Neutrophil (primary cell): ENCODE data around the gene AMER3.

Source experiments
- H3K27ac ChIP-seq: fragments of 200-600 bp; sonication (generic); 2 replicates; pipeline ENCODE4 v1.5.1; 2016; ENCODE audit warnings: mild to moderate bottlenecking, moderate library complexity
- H3K27me3 ChIP-seq: fragments of 200-600 bp; sonication (generic); 2 replicates; pipeline ENCODE4 v1.6.0; 2016; ENCODE audit warnings: mild to moderate bottlenecking
- H3K36me3 ChIP-seq: fragments of 200-600 bp; sonication (generic); 2 replicates; pipeline ENCODE4 v1.5.1; 2017
- H3K4me1 ChIP-seq, 2 experiments: fragments of 200-600 bp in 1 of 2; sonication (generic) in 1 of 2; 1 replicate in 1 of 2; 2 replicates in 1 of 2; pipeline versions ENCODE4 v1.5.1 to v1.6.1; 2013 to 2016; ENCODE audit warnings: low read depth in 1 of 2, low read length in 1 of 2, mild to moderate bottlenecking in 1 of 2, moderate library complexity in 1 of 2; ENCODE audit not compliant: control insufficient read depth in 1 of 2, insufficient read depth in 1 of 2
- H3K4me3 ChIP-seq, 2 experiments: fragments of 200-600 bp in 1 of 2; sonication (generic) in 1 of 2; 1 replicate in 1 of 2; 2 replicates in 1 of 2; pipeline ENCODE4 v1.5.1; 2013 to 2016; ENCODE audit warnings: low read depth in 1 of 2, low read length in 1 of 2, mild to moderate bottlenecking in 1 of 2, moderate library complexity in 1 of 2
- H3K9me3 ChIP-seq: fragments of 200-600 bp; sonication (generic); 2 replicates; pipeline ENCODE4 v1.5.1; 2016
- TF ChIP-seq, protein P1 (sequence below): fragments of 200-600 bp; sonication (generic); IDR thresholded peaks from 2 replicates; pipeline ENCODE4 v1.5.1; 2016; ENCODE audit warnings: antibody characterized with exemption

AMER3 gene

DNA sequence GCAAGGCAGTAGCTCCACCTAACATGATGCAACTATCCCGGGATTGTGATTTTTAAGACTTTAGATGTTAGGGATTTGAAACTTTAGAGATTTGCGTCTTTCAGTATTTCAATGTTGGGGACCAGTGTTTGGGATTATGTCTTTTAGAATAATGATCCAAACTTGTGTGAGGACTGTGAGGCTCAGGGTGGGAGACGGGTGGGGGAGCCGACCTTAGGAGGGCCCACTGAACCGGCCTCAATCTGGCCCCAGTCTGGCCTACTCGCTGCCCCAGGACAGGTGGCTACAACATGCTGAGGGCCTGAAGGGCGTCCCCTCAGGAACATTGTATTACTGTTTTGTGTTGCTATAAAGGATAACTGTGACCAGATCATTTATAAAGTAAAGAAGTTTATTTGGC lies 10.7 kb downstream of the AMER3 start:
- Histone ChIP-seq H3K4me1 (no peaks in the 10 kb centered on the region), H3K4me3 (no peak overlapping the region), H3K27me3 (peaks cover 5% of the 10 kb centered on the region), H3K27ac (no peak overlapping the region), H3K36me3 (no peaks in the 10 kb centered on the region), H3K9me3 (no peaks in the 10 kb centered on the region)
- TF ChIP-seq, protein P1, sequence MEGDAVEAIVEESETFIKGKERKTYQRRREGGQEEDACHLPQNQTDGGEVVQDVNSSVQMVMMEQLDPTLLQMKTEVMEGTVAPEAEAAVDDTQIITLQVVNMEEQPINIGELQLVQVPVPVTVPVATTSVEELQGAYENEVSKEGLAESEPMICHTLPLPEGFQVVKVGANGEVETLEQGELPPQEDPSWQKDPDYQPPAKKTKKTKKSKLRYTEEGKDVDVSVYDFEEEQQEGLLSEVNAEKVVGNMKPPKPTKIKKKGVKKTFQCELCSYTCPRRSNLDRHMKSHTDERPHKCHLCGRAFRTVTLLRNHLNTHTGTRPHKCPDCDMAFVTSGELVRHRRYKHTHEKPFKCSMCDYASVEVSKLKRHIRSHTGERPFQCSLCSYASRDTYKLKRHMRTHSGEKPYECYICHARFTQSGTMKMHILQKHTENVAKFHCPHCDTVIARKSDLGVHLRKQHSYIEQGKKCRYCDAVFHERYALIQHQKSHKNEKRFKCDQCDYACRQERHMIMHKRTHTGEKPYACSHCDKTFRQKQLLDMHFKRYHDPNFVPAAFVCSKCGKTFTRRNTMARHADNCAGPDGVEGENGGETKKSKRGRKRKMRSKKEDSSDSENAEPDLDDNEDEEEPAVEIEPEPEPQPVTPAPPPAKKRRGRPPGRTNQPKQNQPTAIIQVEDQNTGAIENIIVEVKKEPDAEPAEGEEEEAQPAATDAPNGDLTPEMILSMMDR, result no peak

DNA sequence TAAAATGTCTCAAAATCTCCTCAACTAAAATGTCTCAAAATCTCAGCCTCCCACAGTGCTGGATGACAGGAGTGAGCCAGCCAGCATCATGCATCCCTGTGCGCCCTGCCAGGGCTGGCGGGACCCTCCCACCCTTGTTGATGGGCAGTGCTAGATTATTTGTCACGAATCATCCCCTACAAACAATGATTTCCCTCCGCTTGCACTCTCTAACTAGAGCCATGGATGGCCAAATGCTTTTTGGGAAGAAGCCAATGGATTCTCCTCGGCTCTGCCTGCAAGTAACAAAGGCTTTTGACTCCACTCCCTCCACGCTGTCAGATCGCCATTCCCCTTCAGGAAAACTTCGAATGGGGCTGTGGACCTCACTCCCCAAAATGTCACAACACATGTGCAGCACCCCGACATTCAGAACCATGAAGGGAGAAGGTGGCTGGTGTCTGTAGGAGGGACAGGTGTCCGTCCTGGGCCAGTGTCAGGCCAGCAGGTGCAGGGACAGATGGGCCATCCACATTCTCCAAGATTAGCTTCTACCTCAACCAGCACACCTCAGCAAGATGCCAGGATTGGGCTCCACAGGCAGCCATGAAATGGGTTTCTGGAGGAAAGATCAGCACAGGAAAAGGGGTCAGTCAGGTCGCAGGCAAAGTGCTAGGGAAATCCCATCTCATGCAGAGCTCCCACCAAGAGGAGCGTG lies 11.5 kb downstream of the AMER3 start:
- Histone ChIP-seq H3K27ac (no peak overlapping the region), H3K9me3 (no peaks in the 10 kb centered on the region), H3K27me3 (peaks cover 5% of the 10 kb centered on the region), H3K4me3 (no peak overlapping the region), H3K4me1 (no peaks in the 10 kb centered on the region), H3K36me3 (no peaks in the 10 kb centered on the region)
- TF ChIP-seq, protein P1, result no peak

DNA sequence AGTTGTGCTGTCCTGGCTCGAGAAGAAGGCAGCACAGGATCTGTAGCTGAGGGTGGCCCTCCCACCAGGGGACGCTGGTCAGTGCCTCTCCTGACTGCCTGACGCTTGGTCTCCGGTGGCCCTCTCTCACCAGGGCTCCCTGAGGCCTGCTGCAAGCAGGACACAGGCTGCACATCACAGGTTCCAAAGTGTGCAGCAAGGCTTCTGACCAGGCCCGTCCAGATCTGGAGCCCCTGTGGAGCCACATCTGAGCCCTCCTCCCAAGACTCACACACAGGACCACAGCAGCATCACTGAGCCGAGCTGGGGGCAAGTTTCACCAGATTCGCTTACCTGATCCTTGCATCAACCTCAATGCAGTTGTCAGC lies 12.1 kb downstream of the AMER3 start:
- TF ChIP-seq, protein P1, result no peak
- H3K4me1 ChIP-seq, result no peaks in the 10 kb centered on the region
- H3K36me3 ChIP-seq, result no peaks in the 10 kb centered on the region
- H3K4me3 ChIP-seq, result no peak overlapping the region
- peaks cover 5% of the 10 kb centered on the region for H3K27me3 ChIP-seq
- H3K9me3 ChIP-seq, result no peaks in the 10 kb centered on the region
- H3K27ac ChIP-seq, result no peak overlapping the region

DNA sequence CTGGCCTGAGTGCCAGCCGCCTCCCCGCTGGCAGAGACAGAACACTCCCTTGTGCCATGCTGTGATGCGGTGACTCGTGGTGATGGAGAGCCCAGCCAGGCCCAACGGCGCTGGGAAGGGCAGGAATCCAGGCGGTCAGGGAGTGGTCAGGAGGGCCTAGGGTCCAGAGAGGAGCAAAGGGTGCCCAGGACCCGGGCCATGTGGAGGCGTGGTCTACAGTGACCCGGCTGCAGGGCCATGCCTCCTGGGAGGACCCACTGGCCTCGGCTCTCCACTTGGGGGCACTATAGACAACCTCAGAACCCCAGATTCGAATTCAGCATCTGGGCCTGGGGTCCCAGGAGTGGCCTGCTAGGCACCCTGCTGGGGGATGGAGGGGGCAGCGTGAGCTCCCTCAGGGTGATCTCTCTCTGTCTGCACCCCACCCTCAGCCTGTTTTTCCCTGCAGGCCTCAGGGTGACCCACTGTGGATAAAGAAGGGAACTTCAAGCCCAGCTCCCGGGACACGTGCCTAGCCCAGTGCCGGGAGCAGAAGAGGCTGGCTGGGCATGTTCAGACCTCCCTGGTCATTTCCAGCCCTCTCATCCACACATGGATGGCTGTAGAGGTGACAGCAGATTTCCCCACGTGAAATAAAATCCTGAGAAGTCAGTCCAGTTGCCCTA lies 13.0 kb downstream of the AMER3 start:
- peaks cover 5% of the 10 kb centered on the region for H3K27me3 ChIP-seq
- H3K27ac ChIP-seq, result no peak overlapping the region

DNA sequence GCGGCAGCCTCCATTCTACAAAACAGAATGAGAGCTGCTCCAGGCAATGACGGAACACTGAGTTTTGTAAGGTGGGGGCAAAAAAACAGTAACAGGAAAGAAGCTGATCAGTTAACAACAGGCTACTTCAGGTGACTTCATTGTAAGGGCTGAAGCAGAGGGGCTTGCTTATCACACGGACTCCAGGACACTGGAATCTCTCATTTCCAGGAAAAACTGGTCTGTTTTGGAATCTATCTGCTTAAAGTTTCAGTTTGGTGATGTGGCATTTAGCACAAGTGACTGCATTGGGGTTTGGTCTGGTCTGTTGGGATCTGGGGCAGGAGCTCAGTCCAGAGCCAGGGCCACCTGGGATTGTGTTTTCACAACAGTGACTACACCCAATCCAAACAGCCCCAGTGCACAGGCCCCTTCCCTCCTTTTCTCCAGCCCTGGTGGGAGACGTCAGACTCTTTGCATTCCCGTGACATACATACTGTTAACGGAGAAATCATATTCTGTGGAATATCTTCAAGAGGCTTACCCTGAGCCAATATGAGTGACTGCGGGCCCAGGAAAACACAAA lies 14.1 kb downstream of the AMER3 start:
- TF ChIP-seq, protein P1, result no peak
- Histone ChIP-seq H3K27me3 (peaks cover 5% of the 10 kb centered on the region), H3K36me3 (no peaks in the 10 kb centered on the region), H3K27ac (no peak overlapping the region), H3K4me3 (no peak overlapping the region), H3K9me3 (no peaks in the 10 kb centered on the region), H3K4me1 (no peaks in the 10 kb centered on the region)

More for the DNA sequence above, 13.0 kb downstream of the AMER3 start:
- no peak overlapping the region for H3K4me3 ChIP-seq
- TF ChIP-seq, protein P1, result no peak
- no peaks in the 10 kb centered on the region for H3K4me1 ChIP-seq
- H3K36me3 ChIP-seq, result no peaks in the 10 kb centered on the region
- no peaks in the 10 kb centered on the region for H3K9me3 ChIP-seq
